Measurements from ENCODE around the gene MAP3K19.
"Not testable (repeated sequence)": the region's sequence is repeated elsewhere in the genome, so short reads cannot be mapped to it uniquely, and the experiment has no call there.

MAP3K19 gene

GRCh38 chr2:135047300-135047699, at the start of gene MAP3K19:
MAP3K19 (minus strand) TSS chr2:135047447; CDS start chr2:135024647, 22,800 bp downstream.
- no peak for DNase-seq (ENCODE audit: low read depth in 2 of 2, low spot score in 1 of 2)

DNA sequence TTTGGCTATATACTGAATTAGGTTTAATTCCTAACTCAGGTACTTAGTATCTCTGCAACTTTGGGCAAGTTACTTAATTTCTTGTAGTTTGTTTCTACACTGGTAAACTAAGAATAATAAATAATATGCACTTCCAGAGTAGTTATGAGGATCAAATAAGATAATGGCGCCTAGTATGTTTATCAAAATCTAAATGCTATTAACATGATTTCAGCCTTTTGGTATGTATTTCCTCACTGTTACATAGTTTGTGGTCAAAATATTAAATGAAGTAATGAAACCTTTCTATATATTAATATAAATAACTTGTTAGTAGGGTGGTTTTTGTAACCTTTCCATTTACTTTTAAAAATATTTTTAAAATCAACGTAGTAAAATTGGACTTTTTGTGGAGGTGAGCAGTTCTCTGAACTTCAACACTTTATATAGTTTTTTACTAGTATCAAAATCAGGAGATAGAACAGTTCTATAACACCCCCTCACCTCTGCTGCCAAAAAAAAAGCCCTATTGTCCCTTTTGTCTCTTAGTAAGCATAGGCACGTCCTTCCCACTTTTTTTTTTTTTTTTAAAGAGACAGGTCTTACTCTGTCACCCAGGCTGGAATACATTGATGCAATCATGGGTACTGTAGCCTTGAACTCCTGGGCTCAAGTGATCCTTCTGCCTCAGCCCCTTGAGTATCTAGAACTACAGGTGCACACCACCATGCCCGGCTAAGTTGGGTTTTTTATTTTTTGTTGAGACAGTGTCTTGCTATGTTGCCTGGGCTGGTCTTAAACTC, 49.6 kb upstream of the MAP3K19 start:
- no peak for DNase-seq (ENCODE audit: low read depth in 2 of 2, low spot score in 1 of 2)

GRCh38 chr2:135095591-135095990, 48.3 kb upstream of the MAP3K19 start:
- no peak for DNase-seq (ENCODE audit: low read depth in 2 of 2, low spot score in 1 of 2)

- no peak for DNase-seq (ENCODE audit: low read depth in 2 of 2, low spot score in 1 of 2)
These were observed 47.3 kb upstream of the MAP3K19 start for GRCh38 chr2:135094508-135094907.

DNA sequence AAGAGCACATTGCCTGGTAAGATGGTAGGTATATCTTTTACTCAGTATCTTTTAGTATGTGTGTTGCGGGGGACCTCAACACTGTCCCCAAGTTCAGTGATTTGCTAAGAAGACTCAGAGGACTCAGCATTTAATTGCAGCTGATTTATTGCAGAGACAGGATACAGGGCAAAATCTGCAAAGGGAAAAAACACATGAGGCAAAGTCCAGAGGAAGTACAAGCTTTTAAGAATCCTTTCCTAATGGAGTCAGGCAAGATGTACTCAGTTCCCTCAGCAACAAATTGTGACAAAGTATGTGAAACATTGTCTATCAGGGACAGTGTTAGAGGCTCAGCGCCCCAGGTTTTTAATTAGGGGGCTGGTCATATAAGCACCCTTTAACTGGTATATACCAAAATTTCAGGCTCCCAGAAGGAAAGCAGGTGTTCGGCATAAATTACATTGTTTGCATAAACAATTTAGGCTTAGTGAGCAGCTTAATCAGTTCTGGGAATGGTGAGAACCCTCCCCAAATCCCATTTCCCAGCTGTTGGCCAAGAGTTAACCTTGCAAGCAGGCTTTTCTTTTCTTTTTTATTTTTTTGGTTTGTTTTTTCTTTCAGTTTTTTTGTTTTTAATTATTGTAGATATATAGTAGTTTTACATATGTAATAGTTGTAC, 46.6 kb upstream of the MAP3K19 start:
- no peak for DNase-seq (ENCODE audit: low read depth in 2 of 2, low spot score in 1 of 2)

DNA sequence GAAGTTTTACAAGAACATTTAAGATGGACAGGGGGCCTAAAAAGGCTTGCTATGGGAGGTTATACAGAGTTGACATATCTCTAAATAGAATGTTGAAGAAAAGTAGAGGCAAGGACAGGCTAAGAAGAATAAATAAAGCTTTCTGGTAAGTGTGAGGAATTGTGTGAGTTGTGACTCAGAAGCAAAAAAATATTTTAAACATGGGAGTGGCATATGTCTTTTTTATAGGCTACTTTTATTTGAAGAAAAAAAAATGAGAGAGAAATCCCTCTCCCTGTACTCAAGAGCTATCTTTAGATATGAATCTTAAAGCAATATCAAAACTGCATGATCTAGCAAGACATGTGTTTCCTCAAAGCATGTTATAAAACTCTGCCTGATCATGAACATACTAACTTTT, 45.9 kb upstream of the MAP3K19 start:
- DNase-seq (ENCODE audit: low read depth in 2 of 2, low spot score in 1 of 2), result no peak

DNA sequence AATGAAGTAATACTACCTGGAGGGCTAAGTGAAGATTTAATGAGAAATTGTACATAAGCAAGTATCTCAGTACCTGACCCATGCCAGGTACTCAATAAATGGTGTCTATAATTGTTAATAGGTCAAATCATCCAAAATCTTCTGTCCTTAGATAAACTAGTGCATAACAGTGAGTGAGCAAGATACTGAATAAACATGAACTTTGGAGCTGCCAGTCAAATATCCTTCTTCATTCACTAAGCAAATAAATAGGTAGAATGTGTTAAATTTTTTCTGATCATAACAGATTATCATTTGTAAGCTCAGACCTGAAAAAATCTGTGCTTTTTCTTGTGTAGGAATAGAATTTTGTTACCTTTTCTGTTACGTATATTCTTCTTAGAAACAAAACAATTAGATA, 44.4 kb upstream of the MAP3K19 start:
- no peak for DNase-seq (ENCODE audit: low read depth in 2 of 2, low spot score in 1 of 2)

GRCh38 chr2:135089597-135089996, 42.4 kb upstream of the MAP3K19 start:
- not testable (repeated sequence) for DNase-seq (ENCODE audit: low read depth in 2 of 2, low spot score in 1 of 2)

DNA sequence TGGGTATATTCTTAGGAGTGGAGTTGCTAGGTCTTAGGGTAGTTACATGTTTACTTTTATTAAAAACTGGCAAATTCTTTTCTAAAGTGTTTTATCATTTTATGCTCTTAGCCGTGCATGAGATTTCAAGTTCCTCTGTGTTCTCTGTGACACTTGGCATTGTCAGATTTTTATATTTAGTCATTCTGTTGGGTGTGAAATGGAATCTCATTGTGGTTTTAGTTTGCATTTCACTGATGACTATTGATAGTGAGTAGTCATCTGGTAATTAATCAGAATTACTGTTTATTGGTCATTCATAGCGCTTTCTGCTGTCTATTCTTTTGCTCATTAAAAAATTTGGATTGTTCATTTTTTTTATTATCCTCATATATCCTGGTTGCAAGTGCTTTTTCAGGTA, 39.0 kb upstream of the MAP3K19 start:
- no peak for DNase-seq (ENCODE audit: low read depth in 2 of 2, low spot score in 1 of 2)

- DNase-seq (ENCODE audit: low read depth in 2 of 2, low spot score in 1 of 2), result no peak
These were observed 31.2 kb upstream of the MAP3K19 start for GRCh38 chr2:135078417-135078816.

DNA sequence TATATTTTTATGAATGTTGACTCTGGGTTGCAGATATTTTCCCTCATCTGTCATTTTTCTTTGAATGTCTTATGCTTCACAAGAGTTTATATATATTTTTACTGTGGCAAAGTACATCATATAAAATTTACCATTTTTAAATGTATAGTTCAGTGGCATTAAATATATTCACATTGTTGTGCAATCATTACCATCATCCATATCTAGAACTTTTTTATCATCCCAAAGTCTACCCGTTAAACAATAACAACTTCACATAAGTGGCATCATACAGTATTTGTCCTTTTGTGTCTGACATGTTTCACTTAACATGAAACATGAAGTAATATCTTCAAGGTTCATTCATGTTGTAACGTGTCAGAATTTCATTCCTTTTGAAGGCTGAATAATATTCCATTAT, 29.3 kb upstream of the MAP3K19 start:
- DNase-seq (ENCODE audit: low read depth in 2 of 2, low spot score in 1 of 2), result no peak

- DNase-seq (ENCODE audit: low read depth in 2 of 2, low spot score in 1 of 2), result no peak
These were observed 27.0 kb upstream of the MAP3K19 start for GRCh38 chr2:135074216-135074615.

- no peak for DNase-seq (ENCODE audit: low read depth in 2 of 2, low spot score in 1 of 2)
These were observed 25.1 kb upstream of the MAP3K19 start for GRCh38 chr2:135072125-135072997.

- no peak for DNase-seq (ENCODE audit: low read depth in 2 of 2, low spot score in 1 of 2)
These were observed 19.5 kb upstream of the MAP3K19 start for GRCh38 chr2:135066710-135067109.

DNA sequence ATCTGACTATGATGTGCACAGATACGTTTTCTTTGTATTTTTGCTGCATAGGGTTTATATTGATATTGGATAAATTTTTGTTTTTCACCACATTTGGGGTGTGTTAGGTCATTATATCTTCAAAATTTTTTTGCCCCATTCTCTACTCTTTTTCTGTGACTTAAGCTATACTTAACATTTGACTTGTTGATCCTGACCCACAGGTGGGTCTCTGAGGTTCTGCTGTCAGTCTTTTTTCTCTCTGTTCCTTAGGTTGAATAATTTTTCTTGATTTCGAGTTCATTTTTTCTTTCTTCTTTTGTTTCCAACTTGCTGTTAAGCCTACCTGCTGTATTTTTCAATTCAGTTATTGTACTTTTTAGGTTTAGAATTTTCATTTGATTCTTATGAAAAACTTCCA, 16.9 kb upstream of the MAP3K19 start:
- no peak for DNase-seq (ENCODE audit: low read depth in 2 of 2, low spot score in 1 of 2)

GRCh38 chr2:135063210-135063609, 16.0 kb upstream of the MAP3K19 start:
- no peak for DNase-seq (ENCODE audit: low read depth in 2 of 2, low spot score in 1 of 2)

GRCh38 chr2:135059577-135059976, 12.3 kb upstream of the MAP3K19 start:
- DNase-seq (ENCODE audit: low read depth in 2 of 2, low spot score in 1 of 2), result no peak

- no peak for DNase-seq (ENCODE audit: low read depth in 2 of 2, low spot score in 1 of 2)
These were observed 9.5 kb upstream of the MAP3K19 start for GRCh38 chr2:135056790-135057189.

GRCh38 chr2:135055182-135055786, 8.0 kb upstream of the MAP3K19 start:
- no peak for DNase-seq (ENCODE audit: low read depth in 2 of 2, low spot score in 1 of 2)

DNA sequence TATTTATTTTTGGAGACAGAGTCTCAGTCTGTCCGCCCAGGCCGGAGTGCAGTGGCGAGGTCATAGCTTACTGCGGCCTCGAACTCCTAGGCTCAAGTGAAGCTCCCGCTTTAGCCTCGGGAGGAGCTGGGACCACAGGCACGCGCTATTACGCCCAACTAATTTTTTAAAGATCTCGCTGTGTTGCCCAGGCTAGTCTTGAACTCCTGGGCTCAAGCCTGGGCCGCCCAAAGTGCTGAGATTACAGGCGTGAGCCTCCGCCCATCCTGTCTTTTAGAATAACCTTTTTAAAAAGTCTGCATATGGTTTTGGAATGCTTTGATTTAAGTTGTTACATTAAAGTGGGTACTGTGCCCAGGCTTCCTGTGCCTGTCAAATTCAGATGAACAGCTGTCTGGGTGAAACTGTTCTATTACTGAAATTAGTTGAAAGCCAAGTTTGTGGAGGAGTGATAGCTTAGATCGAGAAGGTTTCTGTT, 5.8 kb upstream of the MAP3K19 start:
- no peak for DNase-seq (ENCODE audit: low read depth in 2 of 2, low spot score in 1 of 2)

All from stimulated activated CD8-positive, alpha-beta memory T cell treated with anti-CD3 and anti-CD28 coated beads, Interleukin-4, amount 100 ng/mL, for 4 hours (primary cell).